ENCODE results near the gene SGCA.
A peak's percentile ranks its signal among the peaks of the same experiment; 100 is the strongest.

Gene SGCA

GRCh38 chr17:50151041-50151936, 14.5 kb upstream of the SGCA start:
- Histone ChIP-seq H4K8ac (ENCODE audit: low read depth, low read length) (no peak overlapping the region), H2BK5ac (ENCODE audit: low read length) (peak overlapping the region; percentile 64), H3K4ac (ENCODE audit: low read depth, low read length) (peak overlapping the region; percentile 23), H3K9ac (ENCODE audit: low read length) (peak overlapping the region; percentile 70), H3K36me3 (ENCODE audit: control insufficient read depth, insufficient read depth, low read length) (no peaks in the 10 kb centered on the region), H3K18ac (ENCODE audit: low read length) (peak overlapping the region; percentile 70), H2BK15ac (replicated peaks; ENCODE audit: low read depth) (no peak overlapping the region), H3K27ac (ENCODE audit: low read depth, low read length) (peak overlapping the region; percentile 87), H3K27me3 (ENCODE audit: insufficient read depth, low read length, poor library complexity) (no peaks in the 10 kb centered on the region), H3K79me1 (ENCODE audit: low read length) (peaks cover 9% of the 10 kb centered on the region), H3K4me3 (ENCODE audit: low read length) (peak overlapping the region; percentile 35), H2BK120ac (ENCODE audit: low read depth, low read length) (no peak overlapping the region), H3K4me1 (ENCODE audit: control insufficient read depth, low read depth, low read length) (peaks cover 11% of the 10 kb centered on the region), H3K56ac (ENCODE audit: low read length) (peak overlapping the region; percentile 87), H3K23ac (ENCODE audit: low read length) (no peak overlapping the region), H3K4me2 (ENCODE audit: low read length) (peak overlapping the region; percentile 61), H4K5ac (ENCODE audit: low read length) (peak overlapping the region; percentile 86), H2AK5ac (ENCODE audit: low read length) (no peak overlapping the region), H3K79me2 (ENCODE audit: control insufficient read depth, insufficient read depth, low read length) (peaks cover 6% of the 10 kb centered on the region)
- DNase-seq = peak; percentile 96
- no CpG with 5 or more reads among the region's 40 CpGs for WGBS (ENCODE audit: extremely low coverage, insufficient coverage, low lambda C conversion rate)

GRCh38 chr17:50151937-50152547, 13.8 kb upstream of the SGCA start:
- peaks cover 3% of the 10 kb centered on the region for H3K79me1 ChIP-seq (ENCODE audit: low read length)
- no peak overlapping the region for H4K8ac ChIP-seq (ENCODE audit: low read depth, low read length)
- peak; percentile 98 for DNase-seq
- H3K4me1 ChIP-seq (ENCODE audit: control insufficient read depth, low read depth, low read length) = peaks cover 11% of the 10 kb centered on the region
- peak overlapping the region; percentile 12 for H4K5ac ChIP-seq (ENCODE audit: low read length)
- H2AK5ac ChIP-seq (ENCODE audit: low read length) = no peak overlapping the region
- peak overlapping the region; percentile 84 for H3K9ac ChIP-seq (ENCODE audit: low read length)
- no CpG with 5 or more reads among the region's 12 CpGs for WGBS (ENCODE audit: extremely low coverage, insufficient coverage, low lambda C conversion rate)
- no peak overlapping the region for H3K23ac ChIP-seq (ENCODE audit: low read length)
- H3K4ac ChIP-seq (ENCODE audit: low read depth, low read length) = peak overlapping the region; percentile 76
- peaks cover 2% of the 10 kb centered on the region for H3K79me2 ChIP-seq (ENCODE audit: control insufficient read depth, insufficient read depth, low read length)
- H2BK5ac ChIP-seq (ENCODE audit: low read length) = peak overlapping the region; percentile 98
- H3K56ac ChIP-seq (ENCODE audit: low read length) = peak overlapping the region; percentile 97
- H3K36me3 ChIP-seq (ENCODE audit: control insufficient read depth, insufficient read depth, low read length) = no peaks in the 10 kb centered on the region
- H3K4me3 ChIP-seq (ENCODE audit: low read length) = no peak overlapping the region
- H3K27ac ChIP-seq (ENCODE audit: low read depth, low read length) = peak overlapping the region; percentile 96
- H3K27me3 ChIP-seq (ENCODE audit: insufficient read depth, low read length, poor library complexity) = no peaks in the 10 kb centered on the region
- peak overlapping the region; percentile 17 for H2BK120ac ChIP-seq (ENCODE audit: low read depth, low read length)
- H3K4me2 ChIP-seq (ENCODE audit: low read length) = peak overlapping the region; percentile 100
- peak overlapping the region; percentile 94 for H3K18ac ChIP-seq (ENCODE audit: low read length)
- peak overlapping the region; percentile 10 for H2BK15ac ChIP-seq (replicated peaks; ENCODE audit: low read depth)

- Histone ChIP-seq H3K36me3 (ENCODE audit: control insufficient read depth, insufficient read depth, low read length) (no peaks in the 10 kb centered on the region), H3K79me2 (ENCODE audit: control insufficient read depth, insufficient read depth, low read length) (no peaks in the 10 kb centered on the region), H3K23ac (ENCODE audit: low read length) (no peak overlapping the region), H3K4me3 (ENCODE audit: low read length) (no peak overlapping the region), H4K5ac (ENCODE audit: low read length) (peak overlapping the region; percentile 12), H3K79me1 (ENCODE audit: low read length) (peaks cover 3% of the 10 kb centered on the region), H3K4me2 (ENCODE audit: low read length) (no peak overlapping the region), H2BK15ac (replicated peaks; ENCODE audit: low read depth) (peak overlapping the region; percentile 10), H3K4ac (ENCODE audit: low read depth, low read length) (peak overlapping the region; percentile 76), H2AK5ac (ENCODE audit: low read length) (no peak overlapping the region), H4K8ac (ENCODE audit: low read depth, low read length) (no peak overlapping the region), H3K56ac (ENCODE audit: low read length) (peak overlapping the region; percentile 97), H2BK120ac (ENCODE audit: low read depth, low read length) (peak overlapping the region; percentile 89), H3K9ac (ENCODE audit: low read length) (peak overlapping the region; percentile 84), H3K4me1 (ENCODE audit: control insufficient read depth, low read depth, low read length) (peaks cover 10% of the 10 kb centered on the region), H3K18ac (ENCODE audit: low read length) (peak overlapping the region; percentile 94), H2BK5ac (ENCODE audit: low read length) (peak overlapping the region; percentile 5), H3K27ac (ENCODE audit: low read depth, low read length) (peak overlapping the region; percentile 96), H3K27me3 (ENCODE audit: insufficient read depth, low read length, poor library complexity) (no peaks in the 10 kb centered on the region)
- no peak for DNase-seq
- no CpG with 5 or more reads among the region's 7 CpGs for WGBS (ENCODE audit: extremely low coverage, insufficient coverage, low lambda C conversion rate)
Observed at GRCh38 chr17:50152736-50153135, 13.1 kb upstream of the SGCA start.

- Histone ChIP-seq H2AK5ac (ENCODE audit: low read length) (no peak overlapping the region), H4K8ac (ENCODE audit: low read depth, low read length) (no peak overlapping the region), H2BK5ac (ENCODE audit: low read length) (no peak overlapping the region), H3K4ac (ENCODE audit: low read depth, low read length) (no peak overlapping the region), H3K56ac (ENCODE audit: low read length) (no peak overlapping the region), H3K4me3 (ENCODE audit: low read length) (no peak overlapping the region), H3K4me1 (ENCODE audit: control insufficient read depth, low read depth, low read length) (peaks cover 6% of the 10 kb centered on the region), H3K36me3 (ENCODE audit: control insufficient read depth, insufficient read depth, low read length) (no peaks in the 10 kb centered on the region), H3K79me1 (ENCODE audit: low read length) (no peaks in the 10 kb centered on the region), H3K9ac (ENCODE audit: low read length) (no peak overlapping the region), H3K4me2 (ENCODE audit: low read length) (no peak overlapping the region), H3K23ac (ENCODE audit: low read length) (no peak overlapping the region), H3K27me3 (ENCODE audit: insufficient read depth, low read length, poor library complexity) (no peaks in the 10 kb centered on the region), H3K18ac (ENCODE audit: low read length) (no peak overlapping the region), H3K79me2 (ENCODE audit: control insufficient read depth, insufficient read depth, low read length) (no peaks in the 10 kb centered on the region), H2BK15ac (replicated peaks; ENCODE audit: low read depth) (no peak overlapping the region), H2BK120ac (ENCODE audit: low read depth, low read length) (no peak overlapping the region), H3K27ac (ENCODE audit: low read depth, low read length) (no peak overlapping the region), H4K5ac (ENCODE audit: low read length) (no peak overlapping the region)
- no CpG with 5 or more reads among the region's 16 CpGs for WGBS (ENCODE audit: extremely low coverage, insufficient coverage, low lambda C conversion rate)
- no peak for DNase-seq
Observed at GRCh38 chr17:50153650-50154575, 11.9 kb upstream of the SGCA start.

GRCh38 chr17:50154604-50155003, 11.2 kb upstream of the SGCA start:
- no CpG with 5 or more reads among the region's 1 CpG for WGBS (ENCODE audit: extremely low coverage, insufficient coverage, low lambda C conversion rate)
- Histone ChIP-seq H3K23ac (ENCODE audit: low read length) (no peak overlapping the region), H3K4me2 (ENCODE audit: low read length) (no peak overlapping the region), H3K27me3 (ENCODE audit: insufficient read depth, low read length, poor library complexity) (no peaks in the 10 kb centered on the region), H3K27ac (ENCODE audit: low read depth, low read length) (no peak overlapping the region), H2BK15ac (replicated peaks; ENCODE audit: low read depth) (no peak overlapping the region), H3K79me1 (ENCODE audit: low read length) (no peaks in the 10 kb centered on the region), H2AK5ac (ENCODE audit: low read length) (no peak overlapping the region), H3K36me3 (ENCODE audit: control insufficient read depth, insufficient read depth, low read length) (no peaks in the 10 kb centered on the region), H2BK120ac (ENCODE audit: low read depth, low read length) (no peak overlapping the region), H3K9ac (ENCODE audit: low read length) (no peak overlapping the region), H3K18ac (ENCODE audit: low read length) (no peak overlapping the region), H4K8ac (ENCODE audit: low read depth, low read length) (no peak overlapping the region), H4K5ac (ENCODE audit: low read length) (no peak overlapping the region), H3K79me2 (ENCODE audit: control insufficient read depth, insufficient read depth, low read length) (no peaks in the 10 kb centered on the region), H3K56ac (ENCODE audit: low read length) (no peak overlapping the region), H2BK5ac (ENCODE audit: low read length) (no peak overlapping the region), H3K4me1 (ENCODE audit: control insufficient read depth, low read depth, low read length) (peaks cover 6% of the 10 kb centered on the region), H3K4me3 (ENCODE audit: low read length) (no peak overlapping the region), H3K4ac (ENCODE audit: low read depth, low read length) (no peak overlapping the region)
- no peak for DNase-seq
